Activated T-cell treated with anti-CD3 and anti-CD28 coated beads for 4 hours (primary cell): ENCODE measurements around the gene ADGRG7.

Source experiments
- DNase-seq: peaks from one replicate; pipeline ENCODE4 v3.0.0-alpha.2; 2020

Gene ADGRG7

DNA sequence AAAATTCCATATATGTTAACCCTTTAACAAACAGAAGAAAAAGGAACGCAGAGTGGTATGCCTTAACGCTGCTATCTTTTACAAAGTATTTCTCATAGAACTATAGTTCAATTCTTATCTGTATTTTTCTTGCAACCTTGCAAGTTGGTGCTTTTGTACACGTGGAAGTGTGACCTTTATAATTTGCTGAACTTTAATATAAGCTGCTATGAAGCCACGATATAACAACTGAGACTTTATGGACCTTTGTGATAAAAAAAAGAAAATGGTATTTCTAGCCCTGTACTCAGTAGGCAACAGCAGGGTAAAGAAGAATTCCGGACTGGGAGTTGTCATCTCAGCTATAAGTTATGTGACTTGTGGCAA, 93.6 kb downstream of the ADGRG7 start:
- DNase-seq = no peak

DNA sequence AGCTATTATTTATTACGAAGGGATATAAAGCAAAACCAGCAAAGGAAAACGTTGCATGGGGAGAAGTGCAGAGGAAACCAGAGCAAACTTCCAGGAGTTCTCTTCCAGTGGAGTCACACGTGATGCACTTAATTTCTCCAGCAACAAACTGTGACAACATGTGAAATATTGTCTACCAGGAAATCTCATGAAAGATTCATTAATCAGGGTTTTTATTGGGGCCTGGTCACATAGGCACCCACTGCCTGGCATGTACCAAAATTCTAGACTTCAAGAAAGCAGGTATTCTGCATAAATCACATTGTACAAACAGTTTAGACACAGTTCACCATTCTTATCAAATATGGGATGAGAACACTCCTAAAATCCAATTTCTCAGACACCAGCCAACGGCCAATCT, 94.5 kb downstream of the ADGRG7 start:
- no peak for DNase-seq

DNA sequence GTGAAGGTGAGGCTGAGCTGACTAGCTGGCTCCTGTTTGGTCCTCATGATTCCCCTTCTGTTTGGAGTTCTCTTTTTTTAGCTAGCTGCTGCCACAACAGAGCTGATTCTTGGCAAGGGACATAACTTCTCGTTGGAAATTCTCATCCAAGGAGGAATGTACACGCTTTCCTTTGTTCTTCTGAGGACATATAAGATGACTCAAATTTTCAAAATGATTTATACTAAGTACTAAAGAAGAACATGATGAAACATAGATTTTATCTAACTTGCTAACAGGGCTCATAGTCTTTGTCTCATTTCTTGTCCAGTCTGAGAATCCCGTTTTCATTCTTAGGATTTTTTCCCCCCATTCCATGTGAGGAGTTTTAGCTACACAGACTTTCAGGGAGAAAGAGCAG, 97.0 kb downstream of the ADGRG7 start:
- DNase-seq = no peak

DNA sequence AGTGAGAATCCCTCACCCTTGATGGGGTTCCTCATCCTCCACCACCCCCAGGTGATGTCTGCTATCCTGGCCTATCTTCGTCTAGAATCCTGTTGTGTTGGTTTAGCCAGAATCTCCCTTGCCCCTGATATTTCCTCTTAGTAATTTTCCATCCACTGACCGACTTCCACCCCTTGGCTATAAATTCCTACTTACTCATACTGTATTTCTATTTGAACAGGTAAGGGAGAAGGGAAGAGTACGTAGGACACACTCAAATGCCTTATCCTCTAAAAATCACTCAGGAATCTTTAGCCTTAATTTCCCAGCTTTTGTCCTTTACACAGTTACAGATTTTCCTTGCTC, 99.2 kb downstream of the ADGRG7 start:
- DNase-seq = no peak

DNA sequence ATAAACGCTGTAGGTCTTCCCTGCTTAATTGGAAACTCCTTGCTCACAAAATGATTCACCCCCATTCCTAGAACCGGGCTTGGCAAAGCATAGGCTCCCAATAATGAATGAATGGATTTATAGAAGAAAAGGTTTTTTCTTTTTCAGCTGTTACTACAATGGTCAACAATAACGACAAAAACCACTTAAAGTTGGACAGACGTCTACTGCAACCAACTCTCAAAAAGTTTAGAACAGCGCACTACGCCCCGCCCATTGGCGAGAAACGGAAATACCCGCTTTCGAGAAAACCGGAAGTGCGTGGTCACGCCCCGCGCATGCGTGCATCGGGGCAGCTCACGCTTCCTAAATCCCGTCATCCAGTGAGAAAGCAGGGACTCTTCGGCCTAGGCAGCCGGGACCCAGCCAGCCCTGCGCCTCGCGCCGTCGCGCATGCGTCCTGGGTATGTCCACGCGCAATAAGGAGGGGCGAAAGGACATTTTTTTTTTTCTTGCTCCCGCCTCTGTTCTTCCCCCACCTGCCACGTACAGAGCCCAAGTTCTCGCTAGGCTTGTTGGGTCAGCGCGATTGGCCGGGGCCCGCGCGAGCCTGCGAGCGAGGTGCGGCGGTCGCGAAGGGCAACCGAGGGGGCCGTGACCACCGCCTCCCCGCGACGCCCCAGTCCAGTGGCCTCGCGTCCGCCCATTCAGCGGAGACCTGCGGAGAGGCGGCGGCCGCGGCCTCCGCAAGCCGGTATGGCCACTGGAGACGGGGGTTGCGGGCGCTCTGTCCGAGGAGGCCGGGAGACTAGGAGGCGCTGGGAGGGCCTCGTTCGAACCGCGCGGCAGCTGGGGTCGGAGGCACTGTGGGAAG, 99.8 kb downstream of the ADGRG7 start, which contains the start of gene TFG:
Gene TFG (plus strand): TSS at position 506 of the 853 bp plus-strand sequence. CDS start 4,192 bp downstream, outside the sequence.
- peak; percentile 94 for DNase-seq

DNA sequence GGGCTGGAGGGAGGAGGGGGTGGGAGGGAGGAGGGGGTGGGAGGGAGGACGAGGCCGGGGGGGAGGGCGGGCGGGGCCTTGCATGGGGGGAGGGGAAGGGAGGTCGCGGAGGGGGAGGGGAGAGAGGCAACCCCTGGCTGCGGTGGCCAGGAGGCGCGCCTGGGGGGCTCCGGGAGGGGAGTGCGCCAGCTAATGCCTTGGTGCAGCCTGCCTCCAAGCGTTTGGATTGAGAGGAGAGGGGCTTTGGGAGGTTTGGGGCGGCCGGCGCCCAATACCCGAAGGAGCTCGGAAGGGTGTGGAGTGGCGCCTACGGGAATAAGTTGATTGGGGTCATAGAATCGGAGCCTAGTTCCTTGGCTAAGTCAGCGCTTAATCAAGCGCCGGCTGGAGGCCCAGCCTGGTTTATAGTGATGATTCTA, 100.5 kb downstream of the ADGRG7 start:
- peak; percentile 25 for DNase-seq

DNA sequence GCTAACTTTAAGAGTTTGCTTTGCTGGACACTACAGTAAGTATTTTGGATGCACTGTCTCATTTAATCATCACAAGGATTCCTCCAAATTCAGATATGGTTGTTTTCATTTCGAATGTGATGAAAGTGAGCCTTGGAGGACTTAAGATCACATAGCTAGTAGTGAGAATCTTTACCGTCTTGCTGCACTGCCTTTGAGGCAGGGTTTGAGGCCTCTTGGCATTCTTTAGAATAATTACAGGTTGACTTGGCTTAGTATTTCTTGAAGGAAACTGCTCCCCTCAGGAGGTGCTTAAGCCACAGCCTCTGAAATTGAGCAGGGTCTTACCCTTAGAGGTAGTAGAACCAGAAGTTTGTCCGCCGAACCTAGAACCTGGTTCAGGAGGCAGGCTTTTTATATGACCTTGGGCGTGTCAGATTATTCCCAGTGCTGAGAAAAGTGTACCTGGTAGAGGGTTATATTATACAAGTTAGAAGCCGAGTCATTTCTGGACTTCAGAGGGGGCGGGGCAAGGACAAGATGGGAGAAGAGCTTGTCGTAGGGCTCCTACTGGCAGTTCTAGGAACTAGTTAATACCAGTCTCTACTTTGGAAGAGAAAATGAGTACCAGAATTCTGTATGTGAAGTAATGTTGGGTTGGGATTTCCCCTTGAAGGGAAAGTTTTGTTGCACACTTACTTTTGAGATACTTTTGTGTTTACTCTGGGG, 101.0 kb downstream of the ADGRG7 start:
- peak; percentile 23 for DNase-seq

DNA sequence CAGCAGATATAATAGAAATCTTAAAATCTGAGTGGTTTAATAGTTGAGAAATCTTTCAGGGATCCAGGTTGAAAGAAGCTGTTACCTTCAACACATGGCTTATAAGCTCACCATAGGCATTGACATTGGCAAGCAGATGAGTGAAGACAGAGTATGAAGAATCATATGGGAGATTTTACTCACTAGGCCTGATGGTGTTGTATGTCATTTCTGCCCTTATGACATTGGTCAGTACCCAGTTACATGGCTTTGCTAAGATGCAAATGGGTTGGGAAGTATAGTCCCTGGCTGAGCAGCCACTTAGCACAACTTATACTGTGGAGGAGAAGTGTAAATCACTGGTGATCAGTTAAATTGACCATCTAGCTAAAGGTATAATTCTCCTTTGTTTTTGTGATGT, 105.8 kb downstream of the ADGRG7 start:
- no peak for DNase-seq

DNA sequence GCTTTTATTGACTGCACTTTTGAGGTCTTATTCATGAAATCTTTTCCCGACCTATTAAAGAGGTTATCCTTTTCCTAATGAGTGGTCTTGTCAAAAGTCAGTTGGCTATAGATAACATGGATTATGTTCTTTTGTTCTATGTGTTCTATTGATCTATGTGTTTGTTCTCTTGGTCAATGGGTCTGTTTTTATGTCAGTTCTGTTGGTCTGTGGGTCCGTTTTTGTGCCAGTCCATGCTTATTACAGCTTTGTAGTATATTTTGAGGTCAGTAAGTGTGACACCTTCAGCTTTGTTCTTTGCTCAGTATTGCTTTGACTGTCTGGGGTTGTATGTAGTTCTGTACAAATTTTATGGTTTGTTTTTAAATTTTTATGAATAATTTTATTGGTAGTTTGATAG, 107.7 kb downstream of the ADGRG7 start:
- no peak for DNase-seq

DNA sequence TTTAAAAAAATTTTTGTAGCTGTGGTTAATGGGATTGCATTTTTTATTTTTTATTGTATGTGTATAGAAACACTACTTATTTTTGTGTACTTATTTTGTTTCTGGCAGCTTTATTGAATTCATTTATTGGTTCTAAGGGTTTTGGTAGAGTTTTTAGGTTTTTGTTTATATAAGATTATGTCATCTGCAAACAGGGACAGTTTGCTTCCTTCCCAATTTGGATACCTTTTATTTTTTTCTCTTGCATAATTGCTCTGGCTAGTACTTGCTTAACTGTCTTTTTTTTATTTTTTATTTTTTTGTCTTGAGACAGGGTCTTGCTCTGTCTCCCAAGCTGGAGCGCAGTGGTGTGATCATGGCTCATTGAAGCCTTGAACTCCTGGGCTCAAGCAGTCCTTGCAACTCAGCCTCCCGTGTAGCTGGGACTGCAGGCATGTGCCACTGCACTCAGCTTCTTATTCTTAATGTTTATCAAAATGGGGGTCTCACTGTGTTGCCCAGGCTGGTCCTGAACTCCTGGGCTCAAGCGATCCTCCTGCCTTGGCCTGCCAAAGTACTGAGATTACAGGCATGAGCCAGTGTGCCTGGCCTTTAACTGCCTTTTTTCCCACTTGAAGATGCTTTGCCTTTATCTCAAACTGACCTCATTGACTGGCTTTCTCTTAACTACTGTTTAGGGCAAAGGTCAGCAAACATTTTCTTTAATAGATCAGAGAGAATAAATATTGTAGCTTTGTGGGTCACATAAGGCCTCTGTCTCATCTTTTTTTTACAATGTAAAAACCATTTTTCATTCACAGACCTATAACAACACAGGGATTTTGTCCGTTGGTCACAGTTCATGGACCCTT, 108.5 kb downstream of the ADGRG7 start:
- no peak for DNase-seq

DNA sequence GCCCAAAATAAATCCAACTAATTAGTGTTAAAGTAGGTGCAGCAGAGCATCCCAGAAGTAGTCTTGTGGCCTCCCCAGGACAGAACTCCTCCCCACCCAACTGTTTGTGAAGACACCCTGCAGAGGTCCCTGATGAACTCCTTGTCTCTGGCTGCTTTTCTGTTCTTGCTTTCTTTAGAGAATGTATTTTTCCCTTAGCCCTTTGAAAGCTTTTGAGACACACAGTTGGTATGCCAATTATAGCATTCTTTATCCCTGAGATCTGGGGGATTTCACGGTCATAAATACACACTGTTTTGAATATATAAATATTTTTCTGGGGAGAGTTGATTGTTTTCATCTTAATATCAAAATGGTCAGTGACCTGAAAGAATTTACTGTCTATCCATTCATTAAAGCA, 109.7 kb downstream of the ADGRG7 start:
- DNase-seq = no peak

DNA sequence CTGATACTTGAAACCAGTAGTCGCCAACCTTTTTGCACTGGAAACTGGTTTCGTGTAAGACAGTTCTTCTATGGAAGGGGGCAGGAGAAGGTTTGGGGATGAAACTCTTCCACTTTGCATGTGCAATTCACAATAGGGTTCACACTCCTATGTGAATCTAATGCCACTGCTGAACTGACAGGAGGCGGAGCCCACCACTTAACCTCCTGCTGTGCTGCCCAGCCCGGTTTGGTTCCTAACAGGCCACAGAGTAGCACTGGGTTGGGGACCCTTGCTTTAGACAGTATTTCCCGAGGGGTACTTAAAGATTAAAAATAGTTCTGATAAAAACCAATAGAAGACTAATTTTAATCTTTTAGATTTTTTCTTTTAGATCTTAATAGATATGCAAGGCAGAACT, 111.0 kb downstream of the ADGRG7 start:
- DNase-seq = no peak

DNA sequence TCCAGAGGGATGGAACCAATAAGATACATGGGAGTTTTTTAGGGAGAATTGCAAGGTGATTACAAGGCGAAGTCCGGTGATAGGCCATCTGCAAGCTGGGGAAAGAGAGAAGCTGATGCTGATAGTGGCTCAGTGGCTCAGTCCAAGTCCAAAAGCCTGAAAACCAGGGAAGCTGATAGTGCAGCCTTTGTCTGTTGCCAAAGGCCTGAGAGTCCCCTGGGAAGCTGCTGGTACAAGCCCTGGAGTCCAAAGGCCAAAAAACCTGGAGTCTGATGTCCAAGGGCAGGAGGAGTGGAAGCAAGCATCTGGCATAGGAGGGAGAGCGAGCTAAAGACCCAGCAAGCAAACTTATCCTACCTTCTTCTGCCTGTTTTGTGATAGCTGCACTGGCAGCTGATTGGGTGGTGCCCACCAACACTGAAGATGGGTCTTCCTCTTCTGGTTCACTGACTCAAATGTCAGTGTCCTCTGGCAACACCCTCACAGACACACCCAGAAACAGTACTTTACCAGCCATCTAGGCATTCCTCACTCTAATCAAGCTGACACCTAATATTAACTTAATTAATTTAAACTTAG, 116.6 kb downstream of the ADGRG7 start:
- no peak for DNase-seq

DNA sequence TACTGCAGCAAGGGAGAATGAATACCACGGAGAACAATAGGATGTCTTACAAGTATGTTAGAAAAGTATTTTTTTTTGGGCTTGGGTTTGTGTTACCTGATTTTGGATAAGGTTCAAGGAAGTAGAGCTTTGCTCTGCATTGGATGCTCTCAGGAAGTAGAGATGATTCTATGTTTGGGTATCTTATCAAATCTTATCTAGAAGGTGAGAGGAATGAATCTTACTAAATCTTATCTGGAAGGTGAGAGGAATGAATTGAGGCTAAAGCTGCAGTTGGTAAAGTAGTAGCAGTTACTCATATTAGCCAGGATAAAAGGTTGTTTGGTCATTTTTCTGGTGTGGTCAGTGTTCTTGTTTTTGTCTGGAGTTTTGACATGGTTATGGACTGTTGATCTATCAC, 117.3 kb downstream of the ADGRG7 start:
- no peak for DNase-seq

DNA sequence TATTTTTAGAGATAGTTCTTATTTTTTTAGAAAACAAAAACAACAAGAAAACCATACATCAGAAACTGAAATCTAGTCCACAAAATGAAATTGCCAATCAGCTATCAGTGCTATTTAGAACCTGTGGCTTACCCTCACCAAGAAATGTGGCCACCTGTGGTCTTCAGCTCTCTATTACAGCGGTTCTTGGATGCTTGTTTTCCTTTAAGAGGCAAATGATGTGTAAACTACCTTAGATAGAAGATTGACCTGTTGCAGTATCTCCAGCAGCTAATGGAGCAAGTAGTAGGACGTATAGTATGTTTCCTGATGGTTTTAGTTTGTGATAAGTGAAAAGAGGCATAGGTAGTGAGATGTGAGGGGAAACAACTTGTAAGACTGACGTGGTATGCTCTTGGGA, 121.1 kb downstream of the ADGRG7 start:
- DNase-seq = no peak

DNA sequence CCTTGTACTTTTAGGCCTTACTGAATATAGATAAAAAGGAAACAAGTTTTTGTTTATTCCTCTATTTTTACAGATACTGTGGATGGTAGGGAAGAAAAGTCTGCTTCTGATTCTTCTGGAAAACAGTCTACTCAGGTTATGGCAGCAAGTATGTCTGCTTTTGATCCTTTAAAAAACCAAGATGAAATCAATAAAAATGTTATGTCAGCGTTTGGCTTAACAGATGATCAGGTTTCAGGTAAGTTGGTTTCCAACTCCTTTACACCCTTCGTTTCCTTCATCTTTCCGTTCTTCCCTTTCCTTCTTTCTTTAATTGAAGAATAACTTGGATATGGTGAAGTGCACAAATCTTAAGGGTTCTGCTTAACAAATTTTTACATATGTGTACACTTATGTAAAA, 123.0 kb downstream of the ADGRG7 start:
- no peak for DNase-seq

DNA sequence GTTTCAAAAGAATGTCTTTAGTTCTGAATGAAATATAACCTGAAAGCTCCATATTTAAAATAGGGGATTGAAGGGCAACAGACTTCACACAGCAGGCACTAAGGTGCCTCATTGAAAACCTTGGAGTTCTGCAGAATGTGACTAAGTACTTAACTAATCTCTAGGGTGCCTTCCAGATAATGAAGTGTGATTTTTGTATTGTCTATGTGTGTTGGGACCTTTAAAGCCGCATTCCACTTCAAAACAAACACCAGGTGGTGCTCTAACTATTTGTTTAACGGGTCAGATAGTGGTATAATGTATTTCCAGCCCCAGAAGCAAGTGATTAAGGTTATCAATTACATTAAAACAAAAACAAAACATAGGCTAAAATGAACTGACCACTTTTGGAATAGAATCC, 127.9 kb downstream of the ADGRG7 start:
- DNase-seq = no peak

DNA sequence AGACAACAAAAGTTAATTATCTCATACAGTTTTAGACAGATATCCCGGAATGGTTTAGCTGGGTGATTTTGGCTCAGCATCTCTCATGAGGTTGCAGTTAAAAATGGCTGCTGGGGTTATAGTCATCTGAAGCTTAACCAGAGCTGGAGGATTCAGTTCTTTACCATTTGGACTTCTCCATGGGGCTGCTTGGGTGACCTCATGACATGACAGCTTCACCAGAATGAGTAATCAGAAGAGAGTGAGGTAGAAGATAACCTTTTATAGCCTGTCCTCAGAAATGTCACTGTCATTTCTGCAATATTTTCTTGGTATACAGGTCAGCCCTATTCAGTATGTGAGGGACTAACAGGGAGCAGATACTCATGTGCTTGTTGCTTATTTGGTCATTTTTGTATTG, 130.8 kb downstream of the ADGRG7 start:
- no peak for DNase-seq

DNA sequence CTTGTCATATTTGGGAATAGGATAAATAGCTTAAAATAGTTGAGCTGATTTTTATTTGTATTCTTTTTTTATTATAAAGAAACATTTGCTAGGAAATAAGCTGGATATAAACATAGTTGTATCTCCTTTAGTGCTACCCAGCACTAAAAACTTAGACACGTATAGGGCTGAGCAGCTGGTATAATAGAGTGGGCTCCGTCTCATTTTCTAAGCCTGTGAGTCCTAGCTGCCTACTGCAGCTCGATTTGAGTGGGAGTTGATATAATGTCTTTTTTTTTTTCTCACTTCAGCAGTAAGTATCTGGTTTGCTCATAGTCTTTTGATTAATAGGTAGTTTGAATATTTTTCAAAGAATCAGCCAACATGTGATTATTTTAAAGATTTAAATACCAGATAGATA, 134.1 kb downstream of the ADGRG7 start:
- DNase-seq = no peak

DNA sequence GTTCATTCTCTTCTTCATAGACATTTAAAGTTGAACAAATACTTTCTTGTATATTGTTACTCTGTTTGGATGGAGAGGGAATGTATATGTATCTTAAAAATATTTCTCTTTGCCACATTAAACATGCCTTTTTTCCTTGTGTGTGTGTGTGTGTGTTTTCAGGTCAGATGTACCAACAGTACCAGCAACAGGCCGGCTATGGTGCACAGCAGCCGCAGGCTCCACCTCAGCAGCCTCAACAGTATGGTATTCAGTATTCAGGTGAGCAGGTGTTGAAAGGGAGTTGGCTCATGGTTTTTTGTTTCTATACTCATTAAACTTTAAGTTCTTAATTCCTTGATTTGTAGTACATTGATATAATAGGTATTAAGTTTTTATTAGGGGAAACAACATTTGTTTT, 135.3 kb downstream of the ADGRG7 start:
- DNase-seq = no peak
